Right lobe of liver (tissue), 4 donors: ENCODE measurements around the gene PAFAH2.

Experiments used
- POLR2A ChIP-seq: fragments of 450-650 bp; IDR thresholded peaks from one replicate; pipeline ENCODE4 v1.6.1; 2017; ENCODE audit warnings: antibody characterized with exemption, mild to moderate bottlenecking
- TF ChIP-seq, protein P1 (sequence below), 4 donors: fragments of 200-600 bp in 3 of 4; fragments of 450-650 bp in 1 of 4; IDR thresholded peaks; one replicate each; pipeline versions ENCODE4 v1.5.1 to v1.8.0; 2016 to 2022; ENCODE audit warnings: antibody characterized with exemption in 4 of 4, mild to moderate bottlenecking in 2 of 4
- donor health status: DM: no; HTN: no; CAD: no.
- donor health status: DM: no; HTN: no; CAD: no.
- donor health status: DM: no; HTN: yes; CAD: no.

GRCh38 chr1:26032656-26033357 lies 34.9 kb upstream of the PAFAH2 start:
- TF ChIP-seq, protein P1, sequence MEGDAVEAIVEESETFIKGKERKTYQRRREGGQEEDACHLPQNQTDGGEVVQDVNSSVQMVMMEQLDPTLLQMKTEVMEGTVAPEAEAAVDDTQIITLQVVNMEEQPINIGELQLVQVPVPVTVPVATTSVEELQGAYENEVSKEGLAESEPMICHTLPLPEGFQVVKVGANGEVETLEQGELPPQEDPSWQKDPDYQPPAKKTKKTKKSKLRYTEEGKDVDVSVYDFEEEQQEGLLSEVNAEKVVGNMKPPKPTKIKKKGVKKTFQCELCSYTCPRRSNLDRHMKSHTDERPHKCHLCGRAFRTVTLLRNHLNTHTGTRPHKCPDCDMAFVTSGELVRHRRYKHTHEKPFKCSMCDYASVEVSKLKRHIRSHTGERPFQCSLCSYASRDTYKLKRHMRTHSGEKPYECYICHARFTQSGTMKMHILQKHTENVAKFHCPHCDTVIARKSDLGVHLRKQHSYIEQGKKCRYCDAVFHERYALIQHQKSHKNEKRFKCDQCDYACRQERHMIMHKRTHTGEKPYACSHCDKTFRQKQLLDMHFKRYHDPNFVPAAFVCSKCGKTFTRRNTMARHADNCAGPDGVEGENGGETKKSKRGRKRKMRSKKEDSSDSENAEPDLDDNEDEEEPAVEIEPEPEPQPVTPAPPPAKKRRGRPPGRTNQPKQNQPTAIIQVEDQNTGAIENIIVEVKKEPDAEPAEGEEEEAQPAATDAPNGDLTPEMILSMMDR (IDR thresholded peaks at IDR 0.05) = no peak
- no peak for TF ChIP-seq POLR2A
